Erythroblast (primary cell): Measurements from ENCODE around the gene FZR1.

Source experiments
- GATA1 ChIP-seq: IDR thresholded peaks from 2 replicates; pipeline ENCODE4 v1.6.1; 2011; ENCODE audit warnings: low read depth, mild to moderate bottlenecking, control low read depth, low read length, moderate library complexity
- POLR2A ChIP-seq: IDR thresholded peaks from 2 replicates; pipeline ENCODE4 v1.6.1; 2011; ENCODE audit warnings: mild to moderate bottlenecking, low read length

- TF ChIP-seq POLR2A (no peak), GATA1 (no peak)
Measured at GRCh38 chr19:3492131-3492839, 13.8 kb upstream of the FZR1 start.
